ENCODE results near the gene ARHGEF11.

The ARHGEF11 gene

DNA sequence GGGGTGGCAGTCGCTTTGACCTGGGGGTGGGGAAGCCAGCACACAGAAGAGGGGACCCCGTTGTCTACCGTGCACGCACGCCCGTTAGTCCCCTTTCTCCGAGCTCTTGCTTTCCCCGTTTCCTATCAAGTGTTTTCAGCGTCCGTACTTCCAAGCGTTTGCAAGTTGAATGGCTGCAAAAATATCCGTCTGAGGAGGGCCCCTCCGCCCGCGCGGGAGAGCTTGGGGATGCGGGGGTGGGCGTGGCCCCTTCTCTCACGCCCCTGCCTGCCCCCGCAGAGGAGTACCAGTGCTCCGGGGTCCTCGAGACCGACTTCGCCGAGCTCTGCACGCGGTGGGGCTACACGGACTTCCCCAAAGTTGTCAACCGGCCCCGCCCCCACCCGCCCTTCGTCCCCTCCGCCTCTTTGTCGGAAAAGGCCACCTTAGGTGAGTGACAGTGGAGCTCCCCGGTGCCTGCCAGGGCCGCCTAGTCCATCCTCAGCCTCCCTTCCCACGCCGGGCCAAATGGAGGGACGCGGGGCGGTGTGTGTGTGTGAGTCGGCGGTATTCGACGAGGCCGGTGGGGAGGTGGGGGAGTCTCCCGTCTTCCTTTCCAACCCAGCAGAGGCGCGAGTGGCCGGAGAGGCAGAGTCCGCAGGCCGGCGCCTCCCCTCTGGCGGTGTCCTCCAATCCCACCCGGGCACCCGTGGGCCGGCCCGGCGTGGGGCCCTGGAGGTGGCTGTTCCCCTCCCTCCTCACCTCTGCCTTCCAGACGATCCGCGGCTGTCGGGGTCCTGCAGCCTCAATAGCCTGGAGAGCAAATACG, 121.7 kb downstream of the ARHGEF11 start:
- TF ChIP-seq, protein P1, sequence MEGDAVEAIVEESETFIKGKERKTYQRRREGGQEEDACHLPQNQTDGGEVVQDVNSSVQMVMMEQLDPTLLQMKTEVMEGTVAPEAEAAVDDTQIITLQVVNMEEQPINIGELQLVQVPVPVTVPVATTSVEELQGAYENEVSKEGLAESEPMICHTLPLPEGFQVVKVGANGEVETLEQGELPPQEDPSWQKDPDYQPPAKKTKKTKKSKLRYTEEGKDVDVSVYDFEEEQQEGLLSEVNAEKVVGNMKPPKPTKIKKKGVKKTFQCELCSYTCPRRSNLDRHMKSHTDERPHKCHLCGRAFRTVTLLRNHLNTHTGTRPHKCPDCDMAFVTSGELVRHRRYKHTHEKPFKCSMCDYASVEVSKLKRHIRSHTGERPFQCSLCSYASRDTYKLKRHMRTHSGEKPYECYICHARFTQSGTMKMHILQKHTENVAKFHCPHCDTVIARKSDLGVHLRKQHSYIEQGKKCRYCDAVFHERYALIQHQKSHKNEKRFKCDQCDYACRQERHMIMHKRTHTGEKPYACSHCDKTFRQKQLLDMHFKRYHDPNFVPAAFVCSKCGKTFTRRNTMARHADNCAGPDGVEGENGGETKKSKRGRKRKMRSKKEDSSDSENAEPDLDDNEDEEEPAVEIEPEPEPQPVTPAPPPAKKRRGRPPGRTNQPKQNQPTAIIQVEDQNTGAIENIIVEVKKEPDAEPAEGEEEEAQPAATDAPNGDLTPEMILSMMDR (IDR thresholded peaks at IDR 0.05): no peak
- no peak for TF ChIP-seq ZFX (IDR thresholded peaks at IDR 0.05; ENCODE audit: borderline replicate concordance)

DNA sequence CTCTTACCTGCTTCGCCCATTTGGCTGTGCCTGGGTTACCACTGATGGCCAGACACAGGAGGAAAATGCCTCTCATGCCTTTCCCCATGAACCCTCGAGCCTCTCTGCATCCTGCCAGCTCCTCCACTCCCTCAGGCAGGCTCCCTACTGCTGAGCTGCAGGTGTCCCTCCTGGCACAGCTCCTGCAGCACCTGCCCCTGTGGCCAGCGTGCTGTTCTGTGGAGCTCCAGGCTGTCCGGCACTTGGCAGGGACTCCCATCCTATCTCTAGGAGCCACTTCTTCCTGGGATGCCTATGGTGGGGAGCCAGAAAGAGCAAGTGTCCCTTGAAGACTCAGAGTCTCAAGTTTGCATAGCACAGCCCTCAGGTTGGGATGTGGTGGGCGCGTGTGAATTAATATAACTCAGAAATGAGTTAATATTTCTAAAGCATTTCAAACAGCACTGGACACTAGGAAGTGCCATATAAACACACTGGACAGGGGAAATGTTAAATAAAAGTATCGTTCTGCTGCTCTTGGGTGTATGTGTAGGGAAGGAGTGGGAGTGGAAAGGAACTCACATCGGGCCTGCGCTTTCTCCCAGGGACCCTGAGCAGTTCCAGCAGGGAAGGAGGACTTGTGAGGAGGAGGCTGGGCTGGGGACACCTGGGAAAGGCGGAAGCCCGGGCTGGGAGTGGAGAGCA, 122.4 kb downstream of the ARHGEF11 start:
- no peak for TF ChIP-seq ZFX (IDR thresholded peaks at IDR 0.05; ENCODE audit: borderline replicate concordance)
- TF ChIP-seq, protein P1 (IDR thresholded peaks at IDR 0.05): no peak
- H3K27ac ChIP-seq: no peak overlapping the region

More for the DNA sequence above, 121.7 kb downstream of the ARHGEF11 start:
- no peak overlapping the region for H3K27ac ChIP-seq

DNA sequence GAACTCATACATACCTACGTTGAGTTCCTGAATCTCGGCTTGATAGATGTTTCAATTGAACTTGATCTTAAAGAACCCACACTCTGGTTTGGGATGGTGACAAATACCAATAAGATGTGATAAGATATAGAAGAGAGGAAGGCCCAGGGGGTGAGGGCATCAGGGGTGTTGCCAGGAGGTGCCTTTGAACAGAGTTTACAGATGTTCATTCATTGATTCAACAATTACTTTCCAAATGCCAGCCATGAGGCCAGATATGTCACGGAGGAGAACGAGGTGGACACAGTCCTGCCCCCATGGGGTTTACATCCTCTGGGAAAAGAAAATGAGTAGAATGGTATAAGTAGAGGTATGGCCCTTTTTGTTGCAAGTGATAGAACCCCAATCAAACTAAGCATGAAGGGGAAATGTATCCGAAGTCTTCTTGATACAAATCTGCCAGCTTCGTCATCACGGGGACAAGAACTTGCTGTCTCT, 124.5 kb downstream of the ARHGEF11 start:
- H3K27ac ChIP-seq: no peak overlapping the region
- TF ChIP-seq, protein P1 (IDR thresholded peaks at IDR 0.05): no peak
- TF ChIP-seq ZFX (IDR thresholded peaks at IDR 0.05; ENCODE audit: borderline replicate concordance): no peak

DNA sequence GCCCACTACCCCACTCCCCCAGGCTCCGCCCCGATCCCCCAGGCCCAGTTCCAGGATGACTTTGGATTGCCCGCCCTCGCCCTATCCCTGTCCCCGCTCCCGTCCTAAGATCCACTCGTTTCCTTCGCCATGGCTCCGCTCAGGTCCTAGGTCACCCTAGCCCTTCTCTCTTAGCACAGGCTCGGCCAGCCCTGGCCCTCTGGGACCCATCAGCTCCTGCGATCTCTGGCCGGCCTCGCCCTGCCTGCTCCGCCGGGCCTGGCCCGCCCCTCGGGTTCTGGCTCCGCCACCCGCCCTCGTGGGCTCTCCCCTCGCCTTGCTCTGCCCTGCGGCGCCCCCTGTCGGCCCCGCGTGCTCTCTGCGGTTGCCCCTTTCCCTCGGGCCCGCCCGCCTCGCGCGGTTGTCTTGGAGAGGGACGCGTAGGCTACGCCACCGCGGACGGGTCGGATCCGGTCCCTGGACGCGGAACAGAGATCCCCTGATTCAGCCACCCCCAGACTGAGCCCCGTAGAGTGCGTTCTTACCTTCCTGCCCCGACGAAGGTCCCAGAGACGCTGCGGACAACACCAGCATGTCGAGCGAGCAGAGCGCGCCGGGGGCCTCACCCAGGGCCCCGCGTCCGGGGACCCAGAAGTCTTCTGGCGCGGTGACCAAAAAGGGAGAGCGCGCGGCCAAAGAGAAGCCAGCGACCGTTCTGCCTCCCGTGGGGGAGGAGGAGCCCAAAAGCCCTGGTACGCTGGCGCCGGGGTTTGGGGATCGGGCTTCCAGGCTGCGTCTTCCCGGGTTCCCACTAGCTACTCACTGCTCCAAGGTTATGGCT, 125.1 kb downstream of the ARHGEF11 start, which contains the start of gene LRRC71:
TSS of gene LRRC71 (plus strand) at position 400 of the 820 bp plus-strand sequence. CDS start at position 572, 172 bp downstream.
- no peak for TF ChIP-seq ZFX (IDR thresholded peaks at IDR 0.05; ENCODE audit: borderline replicate concordance)
- TF ChIP-seq, protein P1 (IDR thresholded peaks at IDR 0.05): peak; percentile 100
- H3K27ac ChIP-seq: no peak within 1 kb of the TSS

DNA sequence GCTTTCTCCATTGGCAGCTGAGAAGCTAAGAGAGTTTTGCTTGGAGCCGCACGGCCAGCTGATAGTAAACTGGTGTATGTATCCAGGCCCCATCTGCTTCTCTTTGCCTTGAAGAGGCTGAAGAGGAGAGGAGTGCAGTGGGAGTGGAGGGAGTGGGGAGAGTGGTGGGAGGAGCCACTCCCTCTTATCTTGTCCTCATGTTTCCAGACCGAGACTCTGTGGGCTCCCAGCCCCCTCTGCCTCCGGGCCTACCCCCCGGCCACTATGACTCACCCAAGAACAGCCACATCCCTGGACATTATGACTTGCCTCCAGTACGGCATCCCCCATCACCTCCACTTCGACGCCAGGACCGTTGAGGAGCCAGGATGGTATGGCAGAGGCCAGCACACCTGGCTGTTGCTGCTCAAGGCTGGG, 131.1 kb downstream of the ARHGEF11 start:
- no peak for TF ChIP-seq ZFX (IDR thresholded peaks at IDR 0.05; ENCODE audit: borderline replicate concordance)
- TF ChIP-seq, protein P1 (IDR thresholded peaks at IDR 0.05): no peak
- no peak overlapping the region for H3K27ac ChIP-seq

- TF ChIP-seq, protein P1 (IDR thresholded peaks at IDR 0.05): no peak
- TF ChIP-seq ZFX (IDR thresholded peaks at IDR 0.05; ENCODE audit: borderline replicate concordance): no peak
- no peak overlapping the region for H3K27ac ChIP-seq
Measured at GRCh38 chr1:156913809-156914387, 131.6 kb downstream of the ARHGEF11 start.

Data from 22Rv1 (cell line).